ENCODE measurements around the gene MAGEA1.

DNA sequence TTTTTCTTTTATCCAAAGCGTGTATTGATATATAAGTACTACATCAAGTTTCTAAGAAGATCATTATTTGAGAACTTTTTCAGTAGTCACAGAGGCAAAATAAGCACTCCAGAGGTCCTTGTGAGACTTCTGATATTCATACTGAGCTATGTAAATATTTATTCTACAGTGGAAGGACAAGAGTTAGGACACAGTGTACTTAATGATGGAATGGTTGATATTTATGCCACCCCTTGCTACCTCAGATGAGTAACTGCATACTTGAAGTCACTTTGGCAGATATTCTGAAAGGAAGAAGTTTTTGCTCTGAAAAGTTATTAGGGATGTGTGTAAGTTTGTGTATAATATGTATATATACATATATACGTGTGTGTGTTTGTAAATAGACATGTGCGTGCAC, 30.3 kb downstream of the MAGEA1 start:
- TF ChIP-seq, protein P1, sequence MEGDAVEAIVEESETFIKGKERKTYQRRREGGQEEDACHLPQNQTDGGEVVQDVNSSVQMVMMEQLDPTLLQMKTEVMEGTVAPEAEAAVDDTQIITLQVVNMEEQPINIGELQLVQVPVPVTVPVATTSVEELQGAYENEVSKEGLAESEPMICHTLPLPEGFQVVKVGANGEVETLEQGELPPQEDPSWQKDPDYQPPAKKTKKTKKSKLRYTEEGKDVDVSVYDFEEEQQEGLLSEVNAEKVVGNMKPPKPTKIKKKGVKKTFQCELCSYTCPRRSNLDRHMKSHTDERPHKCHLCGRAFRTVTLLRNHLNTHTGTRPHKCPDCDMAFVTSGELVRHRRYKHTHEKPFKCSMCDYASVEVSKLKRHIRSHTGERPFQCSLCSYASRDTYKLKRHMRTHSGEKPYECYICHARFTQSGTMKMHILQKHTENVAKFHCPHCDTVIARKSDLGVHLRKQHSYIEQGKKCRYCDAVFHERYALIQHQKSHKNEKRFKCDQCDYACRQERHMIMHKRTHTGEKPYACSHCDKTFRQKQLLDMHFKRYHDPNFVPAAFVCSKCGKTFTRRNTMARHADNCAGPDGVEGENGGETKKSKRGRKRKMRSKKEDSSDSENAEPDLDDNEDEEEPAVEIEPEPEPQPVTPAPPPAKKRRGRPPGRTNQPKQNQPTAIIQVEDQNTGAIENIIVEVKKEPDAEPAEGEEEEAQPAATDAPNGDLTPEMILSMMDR (IDR thresholded peaks at IDR 0.05), result no peak
- TF ChIP-seq POLR2A (IDR thresholded peaks at IDR 0.05), result no peak
